HG02852 (cell line): ENCODE results near the gene NRXN2.

ENCODE experiments used
- ATAC-seq: cut with Tn5 transposase; IDR thresholded peaks from one replicate; pipeline ENCODE4 v1.9.1; 2021; ENCODE audit warnings: mild to moderate bottlenecking, moderate library complexity; ENCODE audit not compliant: unreplicated experiment

Gene NRXN2

GRCh38 chr11:64556721-64557250 lies 166.2 kb downstream of the NRXN2 start:
- ATAC-seq = no peak
